DMS114 treated with DMSO at 0.1 percent for 48 hours (cell line): ENCODE measurements around the gene PSME3IP1.
A peak's percentile ranks its signal among the peaks of the same experiment; 100 is the strongest.
"Not testable (repeated sequence)": the region's sequence is repeated elsewhere in the genome, so short reads cannot be mapped to it uniquely, and the experiment has no call there.

ENCODE experiments used
- DNase-seq: peaks from one replicate; lab custom pipeline; 2025; ENCODE audit not compliant: unreplicated experiment; lab: John Stamatoyannopoulos, UW

PSME3IP1 gene

DNA sequence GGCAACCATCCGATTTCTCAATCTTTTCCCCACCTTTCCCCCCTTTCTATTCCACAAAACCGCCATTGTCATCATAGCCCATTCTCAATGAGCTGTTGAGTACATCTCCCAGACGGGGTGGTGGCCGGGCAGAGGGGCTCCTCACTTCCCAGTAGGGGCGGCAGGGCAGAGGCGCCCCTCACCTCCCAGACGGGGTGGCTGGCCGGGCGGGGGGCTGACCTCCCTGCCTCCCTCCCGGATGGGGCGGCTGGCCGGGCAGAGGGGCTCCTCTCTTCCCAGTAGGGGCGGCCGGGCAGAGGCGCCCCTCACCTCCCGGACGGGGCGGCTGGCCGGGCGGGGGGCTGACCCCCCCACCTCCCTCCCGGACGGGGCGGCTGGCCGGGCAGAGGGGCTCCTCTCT, 14.5 kb upstream of the PSME3IP1 start:
- DNase-seq = not testable (repeated sequence)

DNA sequence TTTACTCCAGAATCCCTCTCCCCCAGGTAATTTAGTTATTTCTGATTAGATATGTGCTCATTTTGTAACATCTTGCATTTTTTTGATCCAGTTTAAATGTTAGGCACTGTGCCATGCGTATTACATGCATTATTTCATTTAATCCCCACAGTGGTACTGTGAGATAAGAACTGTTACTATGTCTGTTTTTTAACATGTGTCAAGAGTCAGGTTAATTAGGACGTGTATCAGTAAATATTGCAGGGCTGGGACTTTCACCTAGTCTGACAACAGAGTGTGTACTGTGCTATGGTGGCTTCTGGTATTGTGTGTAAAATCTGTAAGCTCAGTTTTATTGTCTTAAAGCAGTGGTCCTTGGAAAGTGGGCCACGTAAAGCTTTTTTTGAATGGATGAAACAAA, 10.9 kb upstream of the PSME3IP1 start:
- DNase-seq = no peak

DNA sequence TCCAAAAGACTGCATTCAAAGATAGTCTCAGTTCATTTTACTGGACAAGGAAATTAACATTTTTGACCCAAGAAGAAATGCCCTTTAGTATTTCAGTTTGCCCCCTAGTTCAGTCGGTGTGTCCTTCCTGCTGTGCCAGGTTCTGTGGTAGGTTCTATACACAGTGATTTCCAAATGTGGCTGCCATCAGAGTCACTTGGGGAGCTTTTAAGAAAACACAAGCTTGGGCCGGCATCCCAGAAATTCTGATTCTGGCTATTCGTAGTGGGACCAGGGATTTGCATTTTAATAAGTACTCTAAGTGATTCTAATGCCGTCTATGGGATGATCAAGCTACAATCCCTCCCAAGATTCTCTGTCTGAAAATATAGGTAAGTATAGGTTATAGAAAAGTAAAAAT, 10.4 kb upstream of the PSME3IP1 start:
- DNase-seq = no peak

DNA sequence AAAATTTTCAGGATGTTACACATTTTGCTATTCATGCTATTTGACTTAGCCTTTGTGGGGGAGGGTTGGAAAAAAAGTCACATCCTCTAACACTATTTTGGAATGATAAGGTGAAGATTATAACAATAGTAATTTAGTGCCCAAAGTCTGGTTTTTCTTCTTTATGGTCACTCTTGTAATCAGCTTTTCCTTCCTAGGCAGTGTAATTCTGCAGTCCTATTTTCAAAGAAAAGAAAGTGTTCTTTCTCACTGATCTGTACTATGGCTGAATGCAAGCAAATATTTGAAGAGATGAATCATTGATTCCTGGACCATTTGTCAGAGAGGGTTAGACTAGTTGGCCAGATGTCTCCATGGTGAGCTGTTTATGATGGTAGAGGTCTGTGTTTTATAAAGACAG, 8.7 kb upstream of the PSME3IP1 start:
- no peak for DNase-seq

DNA sequence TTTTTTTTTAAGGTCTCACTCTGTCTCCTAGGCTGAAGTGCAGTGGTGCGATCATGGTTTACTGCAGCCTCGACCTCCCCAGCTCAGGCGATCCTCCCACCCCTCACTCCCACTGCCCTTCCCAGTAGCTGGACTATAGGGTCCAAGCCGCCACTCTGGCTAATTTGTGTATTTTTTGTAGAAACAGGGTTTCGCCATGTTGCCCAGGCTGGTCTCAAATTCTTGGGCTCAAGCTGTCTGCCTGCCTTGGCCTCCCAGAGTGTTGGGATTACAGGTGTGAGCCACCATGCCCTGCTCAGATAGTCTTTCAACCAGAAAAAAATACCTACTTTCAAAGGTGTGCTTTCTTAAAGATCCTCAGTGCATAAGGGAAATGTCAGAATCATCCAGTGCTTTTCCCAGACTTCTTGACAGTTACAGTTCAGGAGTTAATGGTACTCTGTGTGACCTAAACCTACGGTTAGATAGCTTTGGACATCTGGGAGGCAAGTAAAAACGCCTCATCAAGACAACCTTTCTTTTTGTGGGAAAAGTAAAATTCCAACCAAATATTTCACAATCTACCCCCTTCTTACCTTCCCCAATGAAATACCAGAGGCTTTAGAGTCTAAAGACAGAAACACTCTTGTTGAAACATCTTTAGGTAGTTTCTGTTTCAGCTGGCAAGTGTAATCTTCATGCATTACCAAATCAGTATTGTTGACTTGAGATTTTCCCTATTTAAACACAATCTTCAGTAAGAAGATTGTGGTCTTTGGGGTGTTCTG, 7.1 kb upstream of the PSME3IP1 start:
- DNase-seq = no peak

DNA sequence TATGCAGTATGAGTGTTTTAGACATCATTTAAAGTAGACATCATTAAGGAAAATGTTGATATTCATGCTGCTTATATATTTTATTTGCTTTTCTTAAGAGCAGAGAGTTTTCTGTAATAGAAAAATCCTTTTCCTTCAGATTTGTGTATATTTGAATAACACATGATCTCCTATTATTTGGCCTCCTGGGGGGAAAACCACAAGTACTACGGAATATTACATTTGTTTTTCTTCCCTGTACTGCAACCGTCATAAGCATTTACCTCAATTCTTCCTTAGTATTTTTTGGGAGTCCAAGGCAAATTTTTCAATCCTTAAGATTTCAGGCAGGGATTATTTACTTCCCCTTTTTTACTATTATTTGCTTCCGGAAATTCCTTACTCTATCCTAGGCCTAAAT, 6.3 kb upstream of the PSME3IP1 start:
- no peak for DNase-seq

DNA sequence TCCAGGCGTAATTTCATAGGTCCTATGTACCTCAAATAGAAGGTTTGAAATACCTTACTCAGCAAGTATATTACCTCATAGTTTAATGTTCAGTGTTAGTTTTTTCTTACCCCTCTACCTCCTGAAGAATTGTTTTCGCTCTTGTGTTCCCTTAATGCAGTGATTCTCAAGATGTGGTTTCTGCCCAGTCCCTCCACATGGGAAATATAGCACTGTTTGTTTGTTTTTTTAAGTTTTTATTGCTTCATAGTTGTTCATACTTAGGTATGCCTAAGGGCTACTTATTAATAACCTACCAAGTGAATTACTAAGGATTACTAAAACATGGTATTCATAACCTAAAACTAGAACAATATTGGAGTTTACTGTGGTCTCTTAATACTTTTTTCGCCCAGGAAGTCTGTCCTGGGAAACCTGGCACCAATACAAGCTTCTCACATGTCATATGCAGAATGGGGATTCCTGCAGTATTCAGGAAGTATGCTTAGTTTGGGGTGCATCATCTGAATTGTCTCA, 5.3 kb upstream of the PSME3IP1 start:
- DNase-seq = no peak

DNA sequence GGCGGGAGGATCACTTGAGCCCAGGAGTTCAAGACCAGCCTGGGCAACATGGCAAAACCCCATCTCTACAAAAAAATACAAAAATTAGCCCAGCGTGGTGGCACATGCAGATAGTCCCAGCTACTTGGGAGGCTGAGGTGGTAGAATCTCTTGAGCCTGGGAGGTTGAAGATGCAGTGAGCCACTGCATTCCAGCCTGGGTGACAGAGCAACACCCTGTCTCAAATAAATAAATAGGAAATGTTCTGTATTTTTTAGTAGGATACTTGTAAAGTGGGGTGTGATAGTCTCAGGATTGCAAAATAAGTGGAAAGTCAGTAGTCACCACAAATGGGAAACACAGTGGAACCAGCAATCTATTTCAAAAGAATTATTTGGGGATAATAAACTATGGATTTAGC, 4.3 kb upstream of the PSME3IP1 start:
- DNase-seq = no peak

DNA sequence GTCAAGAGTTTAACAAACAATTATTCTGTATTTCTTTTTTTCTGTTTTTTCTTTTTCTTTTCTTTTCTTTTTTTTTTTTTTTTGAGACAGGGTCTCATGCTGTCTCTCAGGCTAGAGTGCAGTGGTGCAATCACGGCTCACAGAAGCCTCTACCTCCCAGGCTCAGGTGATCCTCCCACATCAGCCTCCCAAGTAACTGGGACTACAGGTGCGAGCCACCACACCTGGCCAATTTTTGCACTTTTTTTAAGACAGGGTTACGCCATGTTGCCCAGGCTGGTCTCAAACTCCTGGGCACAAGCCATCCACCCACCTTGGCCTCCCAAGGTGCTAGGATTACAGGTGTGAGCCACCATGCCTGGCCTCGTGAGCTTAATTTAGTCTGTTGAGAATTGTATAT, 3.7 kb upstream of the PSME3IP1 start:
- DNase-seq = not testable (repeated sequence)

DNA sequence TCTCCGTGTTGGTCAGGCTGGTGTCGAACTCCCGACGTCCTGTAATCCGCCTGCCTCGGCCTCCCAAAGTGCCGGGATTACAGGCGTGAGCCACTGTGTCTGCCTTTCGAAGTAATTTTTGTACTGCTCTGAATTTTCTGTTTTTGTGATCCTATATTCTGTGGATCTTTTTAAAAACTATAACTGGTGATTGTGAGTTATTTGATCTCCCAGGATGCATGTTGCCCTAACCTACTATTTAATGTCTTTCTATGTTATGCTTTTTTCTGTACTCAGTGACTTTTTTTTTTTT, 2.8 kb upstream of the PSME3IP1 start:
- no peak for DNase-seq

DNA sequence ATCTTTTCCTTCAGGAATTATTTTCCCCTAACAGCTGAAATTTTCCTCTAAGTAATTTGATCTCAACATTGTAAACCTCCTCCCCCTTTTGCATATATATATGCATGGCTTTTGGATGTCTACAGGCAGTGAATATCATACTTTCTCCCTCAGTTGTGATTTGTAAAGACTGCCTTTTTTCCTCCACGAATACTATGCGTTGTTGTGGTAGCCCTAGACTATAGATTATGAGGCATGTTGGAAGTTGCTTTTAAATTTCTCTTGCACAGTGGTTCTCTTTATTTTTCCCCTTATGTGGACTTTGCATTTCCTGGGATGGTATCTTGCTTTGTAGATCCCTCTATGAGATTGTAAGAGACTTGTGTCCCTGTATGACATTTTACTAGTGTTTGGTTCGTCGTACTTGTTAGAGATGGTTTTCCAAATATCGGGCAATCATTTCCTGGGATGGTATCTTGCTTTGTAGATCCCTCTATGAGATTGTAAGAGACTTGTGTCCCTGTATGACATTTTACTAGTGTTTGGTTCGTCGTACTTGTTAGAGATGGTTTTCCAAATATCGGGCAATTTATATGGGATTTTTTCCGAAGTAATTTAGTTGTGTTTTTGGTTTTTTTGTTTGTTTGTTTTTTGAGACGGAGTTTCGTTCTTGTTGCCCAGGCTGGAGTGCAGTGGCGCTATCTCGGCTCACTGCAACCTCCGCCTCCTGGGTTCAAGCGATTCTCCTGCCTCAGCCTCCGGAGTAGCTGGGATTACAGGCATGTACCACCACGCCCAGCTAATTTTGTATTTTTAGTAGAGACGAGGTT, 2.3 kb upstream of the PSME3IP1 start:
- DNase-seq = not testable (repeated sequence)

DNA sequence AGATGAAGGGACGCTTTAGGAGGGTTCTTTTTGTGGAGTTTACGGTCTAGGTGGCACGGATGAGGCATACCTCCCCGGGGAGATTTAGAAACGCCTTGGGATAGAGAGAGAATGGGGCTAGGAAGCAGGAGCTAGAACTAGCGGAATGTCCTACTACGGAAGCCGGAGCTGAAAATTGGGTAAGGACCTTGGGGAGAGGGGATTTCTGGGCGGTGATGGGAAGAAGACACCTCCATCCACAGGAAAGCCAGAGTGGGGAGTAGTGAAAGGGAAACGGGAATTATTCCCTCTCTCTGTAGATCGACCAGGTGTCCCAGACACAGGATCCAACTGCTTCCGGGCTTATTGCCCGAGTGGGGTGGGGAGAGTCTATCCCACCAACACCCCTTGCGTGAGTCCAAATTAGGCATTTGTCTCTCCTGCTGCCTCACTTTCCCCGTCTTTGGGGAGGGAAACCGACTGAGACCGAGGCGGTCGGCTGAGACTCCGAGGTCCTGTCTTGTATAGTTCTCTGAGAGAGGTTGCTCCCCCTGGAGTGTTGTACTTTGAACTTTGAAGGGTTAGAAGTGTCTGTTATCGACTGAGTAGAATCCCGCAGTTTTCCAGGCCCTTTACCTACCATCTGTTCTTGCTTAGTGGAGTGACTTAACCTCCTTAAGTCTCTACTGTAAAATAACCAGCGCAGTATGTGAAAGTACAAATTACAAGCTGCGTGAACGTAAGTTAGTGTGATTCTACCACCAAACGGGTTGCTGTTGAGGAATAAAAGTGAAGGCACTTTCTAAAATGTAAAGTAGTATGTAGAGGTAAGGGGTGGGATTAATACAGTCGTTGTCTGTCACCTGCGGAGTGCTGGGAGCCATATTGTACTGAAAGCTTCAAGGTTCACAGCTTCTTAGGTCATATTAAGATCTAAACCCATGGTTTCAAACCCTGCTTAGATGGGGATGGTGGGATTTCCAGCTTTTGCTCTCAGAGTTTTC, 1.3 kb upstream of the PSME3IP1 start:
- DNase-seq = peak; percentile 9

DNA sequence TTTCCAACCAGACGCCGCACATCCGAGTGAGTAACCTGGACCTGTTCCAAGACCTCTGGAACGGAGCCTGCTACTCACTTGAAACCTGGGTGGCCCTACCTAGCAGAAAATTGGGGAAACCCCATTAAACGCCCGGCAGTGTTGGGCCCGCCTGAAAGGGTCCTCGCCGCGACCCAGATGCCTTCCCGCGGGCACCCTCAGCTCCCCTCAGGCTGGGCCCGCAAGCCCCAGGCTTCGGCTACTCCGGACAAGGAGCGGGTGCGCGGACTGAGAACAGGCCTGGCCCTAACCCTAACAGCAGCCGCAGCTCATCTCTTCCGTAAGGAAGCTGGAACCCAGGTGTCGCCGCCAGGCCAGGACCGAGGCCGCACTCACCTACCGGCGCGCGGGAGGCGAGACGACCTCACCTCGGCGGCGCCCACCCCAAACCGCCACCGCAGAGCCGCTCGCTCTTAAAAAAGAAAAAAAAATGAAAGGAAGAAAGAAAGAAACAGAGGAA, 344 bp downstream of the PSME3IP1 start:
- no peak for DNase-seq

DNA sequence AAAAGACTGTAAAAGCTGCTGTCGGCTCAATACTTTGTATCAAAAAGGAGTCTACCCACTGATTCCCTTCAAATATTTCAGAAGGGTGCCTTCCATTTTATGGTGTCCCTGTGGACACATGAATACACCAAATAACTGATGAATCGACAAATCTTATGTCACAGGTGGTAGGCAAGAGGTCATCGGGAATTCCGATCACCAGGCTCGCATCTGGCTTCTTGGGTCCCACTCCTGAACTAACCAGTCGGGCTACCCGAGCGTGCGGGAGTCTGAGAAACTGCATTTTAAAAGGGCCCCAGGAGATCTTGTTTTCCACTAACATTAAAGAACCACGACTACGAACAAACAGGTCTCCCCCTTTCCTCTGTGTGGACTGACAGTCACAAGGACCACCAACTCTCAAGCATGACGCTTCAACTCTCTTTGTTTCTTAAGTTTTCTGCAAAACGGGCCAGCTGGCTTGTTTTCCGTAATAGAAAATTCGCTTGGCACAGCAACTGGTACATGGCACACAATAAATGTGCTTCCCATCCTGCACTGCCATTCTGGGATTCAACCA, 873 bp downstream of the PSME3IP1 start:
- DNase-seq = peak; percentile 46

DNA sequence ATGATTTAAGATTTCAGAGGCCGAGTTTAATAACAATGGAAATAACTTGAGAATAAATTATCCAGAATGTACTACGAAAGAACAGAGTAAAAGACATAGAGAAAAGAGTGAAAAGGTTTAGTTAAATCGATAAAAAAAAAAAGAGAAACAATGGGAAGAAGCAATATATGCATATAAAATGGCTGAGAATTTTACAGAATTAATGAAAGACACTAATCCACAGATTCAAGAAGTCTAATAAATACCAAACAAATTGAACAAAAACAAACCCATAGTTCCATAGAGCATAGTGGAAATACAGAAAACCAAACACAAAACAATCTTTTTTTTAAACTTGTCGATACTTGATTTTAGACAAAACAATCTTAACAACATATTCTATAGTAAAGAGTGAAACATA, 1.7 kb downstream of the PSME3IP1 start:
- no peak for DNase-seq

DNA sequence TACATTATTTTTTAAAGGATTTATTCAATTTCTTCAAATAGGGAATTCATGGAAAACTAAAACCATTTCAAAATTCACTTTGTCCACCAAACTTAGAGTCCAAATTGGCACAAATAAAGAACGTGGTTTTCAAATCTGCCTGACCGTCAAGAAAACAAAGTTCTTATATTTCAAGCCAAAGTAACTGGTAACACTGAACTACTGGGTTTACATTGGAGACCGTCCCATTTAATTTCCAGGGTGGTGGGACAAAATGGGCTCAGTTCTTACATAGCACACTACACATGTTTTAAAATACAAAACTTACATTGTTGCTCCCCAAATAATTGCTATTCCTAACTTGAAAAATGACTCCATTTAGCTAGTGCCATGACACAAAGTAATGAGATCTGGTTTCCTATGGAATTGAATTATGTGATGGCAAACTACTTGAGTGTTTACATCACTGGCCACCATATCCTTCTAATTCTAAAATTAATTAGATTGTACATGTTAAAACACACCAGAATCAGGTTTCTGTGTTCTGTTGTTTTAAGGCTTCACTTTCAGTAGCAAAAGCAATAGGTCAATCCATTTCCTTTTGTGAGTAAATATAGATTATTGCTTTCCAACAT, 6.5 kb downstream of the PSME3IP1 start:
- no peak for DNase-seq

DNA sequence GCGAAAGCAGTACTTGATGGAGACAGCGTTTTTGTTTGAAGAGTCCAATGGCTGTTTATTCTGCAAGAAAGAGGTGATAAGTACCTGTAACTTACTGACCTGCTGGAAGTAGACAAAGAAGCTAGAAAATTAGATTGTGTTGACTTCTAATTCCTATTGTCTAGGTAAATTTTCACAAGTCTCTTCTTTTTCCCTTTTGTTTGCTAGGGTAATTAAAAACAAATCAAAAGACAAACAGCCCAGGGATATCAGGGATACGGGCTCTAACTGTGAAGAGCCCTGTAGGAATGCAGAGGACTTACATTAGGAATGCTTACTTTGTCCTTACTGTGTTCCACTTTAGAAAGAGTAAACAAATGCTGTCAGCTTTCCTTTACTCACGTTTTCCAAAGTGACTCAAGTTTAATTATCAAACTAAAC, 7.0 kb downstream of the PSME3IP1 start:
- DNase-seq = no peak

DNA sequence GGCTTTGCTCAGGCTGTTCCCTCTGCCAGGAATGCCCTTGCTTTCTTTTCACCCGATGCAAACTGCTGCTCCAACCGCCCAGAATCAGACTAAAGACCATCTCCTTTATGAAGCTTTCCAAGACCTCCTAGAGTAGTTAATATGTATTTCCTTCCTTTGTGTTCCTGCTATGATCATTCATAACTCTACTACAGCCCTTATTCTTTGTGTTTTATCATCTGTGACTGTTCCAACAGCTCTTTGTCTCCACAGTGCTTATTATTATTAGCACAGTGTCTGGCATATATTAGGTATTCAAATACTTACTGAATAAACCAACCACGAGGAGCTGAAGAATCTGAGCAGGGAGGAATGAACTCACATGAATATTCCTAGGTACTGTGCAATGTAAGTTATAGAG, 7.6 kb downstream of the PSME3IP1 start:
- no peak for DNase-seq

DNA sequence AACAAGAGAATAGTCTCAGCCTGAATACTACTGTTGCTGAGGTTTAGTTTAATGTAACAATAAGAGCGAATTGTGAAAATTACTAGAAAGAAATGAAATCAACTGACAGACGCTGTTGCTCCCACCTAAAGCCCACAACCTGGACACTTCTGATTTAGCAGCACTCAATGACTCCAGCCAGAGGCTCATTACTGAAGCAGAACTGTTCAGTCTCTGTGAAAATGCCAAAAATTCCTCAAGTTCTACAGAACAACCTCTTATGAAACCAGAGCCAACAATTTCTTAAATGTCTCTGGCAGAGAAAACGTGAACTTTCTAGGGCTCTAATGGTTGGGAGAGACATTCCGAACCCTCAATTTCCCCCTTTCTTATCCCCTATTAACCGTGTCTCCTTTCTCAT, 9.9 kb downstream of the PSME3IP1 start:
- no peak for DNase-seq

DNA sequence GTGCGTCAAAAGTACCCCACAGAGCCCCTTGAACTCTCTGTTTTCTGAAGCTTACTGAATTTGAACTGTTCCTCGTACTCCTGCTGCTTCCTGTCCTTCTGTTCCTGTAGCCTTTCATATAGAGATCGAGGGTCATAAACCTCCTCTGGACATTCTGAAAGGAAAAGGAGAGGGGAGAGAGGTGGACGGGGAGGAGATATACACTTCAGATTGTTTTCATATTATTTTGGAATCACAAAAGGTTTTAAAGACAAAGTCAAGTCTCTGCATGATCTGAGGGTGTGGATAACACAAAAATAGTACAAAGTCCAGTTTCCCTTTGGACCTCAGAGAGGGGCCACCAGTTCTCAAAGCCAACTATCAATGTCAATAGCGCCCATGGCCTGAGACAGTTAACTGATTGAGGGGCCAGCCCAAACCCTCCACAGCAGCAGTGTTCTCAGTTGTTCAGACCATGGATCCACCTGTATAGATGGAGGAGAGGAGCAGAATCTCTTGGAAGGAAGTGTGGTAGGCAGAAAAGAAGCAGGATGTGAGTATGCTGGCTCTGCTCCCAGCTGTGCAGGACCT, 13.0 kb downstream of the PSME3IP1 start:
- DNase-seq = no peak
